Gastrocnemius medialis (tissue), 4 donors: ENCODE data around the gene EIF2AK3. TPM values are rescaled to one million over a fixed set of nuclear protein-coding genes. Genes with fewer than 3 reads are reported as not detected.

ENCODE experiments used
- ATAC-seq, 2 donors: fragments of 150-250 bp; one replicate each; pipeline ENCODE4 v1.9.1; 2016
- DNase-seq, 2 donors: peaks; one replicate each; pipeline ENCODE4 v3.0.0-alpha.2; 2019
- H3K27ac ChIP-seq, 4 donors: fragments of 200-600 bp; sonication (generic); 1 replicate in 1 of 4; 2 replicates in 3 of 4; pipeline ENCODE4 v1.5.1; 2016 to 2018; ENCODE audit warnings: mild to moderate bottlenecking in 2 of 4, moderate library complexity in 1 of 4
- H3K27me3 ChIP-seq, 3 donors: fragments of 200-600 bp; sonication (generic) in 2 of 3; 1 replicate in 1 of 3; 2 replicates in 2 of 3; pipeline versions ENCODE4 v1.5.1 to v1.6.0; 2016 to 2019; ENCODE audit warnings: mild to moderate bottlenecking in 1 of 3, moderate library complexity in 1 of 3
- H3K36me3 ChIP-seq, 2 donors: fragments of 200-600 bp; sonication (generic) in 1 of 2; one replicate each; pipeline ENCODE4 v1.5.1; 2017 to 2018
- H3K4me1 ChIP-seq, 2 donors: fragments of 200-600 bp; sonication (generic) in 1 of 2; one replicate each; pipeline ENCODE4 v1.5.1; 2016 to 2017; ENCODE audit warnings: mild to moderate bottlenecking in 2 of 2
- H3K4me3 ChIP-seq, 4 donors: fragments of 200-600 bp; sonication (generic) in 3 of 4; 1 replicate in 1 of 4; 2 replicates in 3 of 4; pipeline ENCODE4 v1.5.1; 2016 to 2019; ENCODE audit warnings: mild to moderate bottlenecking in 2 of 4
- H3K9me3 ChIP-seq, 3 donors: fragments of 200-600 bp; sonication (generic) in 2 of 3; 1 replicate in 1 of 3; 2 replicates in 2 of 3; pipeline ENCODE4 v1.5.1; 2016 to 2019
- POLR2A ChIP-seq, 2 donors: fragments of 450-650 bp; IDR thresholded peaks; one replicate each; pipeline ENCODE4 v1.6.1; 2017; ENCODE audit warnings: antibody characterized with exemption in 2 of 2, mild to moderate bottlenecking in 2 of 2, moderate library complexity in 2 of 2
- in situ Hi-C, 4 donors: fragments of 200-750 bp; cut with MboI; loops; one replicate each; pipeline versions ENCODE4 v1.15.0 to v1.8.0; 2017; ENCODE audit warnings: low sequenced_read_pairs in 4 of 4
- intact Hi-C: fragments of 100-400 bp; cut with DNase I; formaldehyde crosslinking; loops from one replicate; pipeline ENCODE4 v1.15.1; 2023; ENCODE audit warnings: low total_unique reads
- total RNA-seq, 4 donors: library from RNA; depleted of rRNA; stranded (reverse); fragments of >200 nt; gene quantifications; one replicate each; pipeline versions ENCODE4 v1.1.0 to v1.2.3, GENCODE V29; 2016
- TF ChIP-seq, protein P1 (sequence below), 5 experiments: fragments of 450-650 bp in 3 of 5; fragments of 200-600 bp in 2 of 5; sonication (generic) in 2 of 5; IDR thresholded peaks in 4 of 5; conservative IDR thresholded peaks in 1 of 5; 1 replicate in 4 of 5; 2 replicates in 1 of 5; pipeline ENCODE4 v1.5.1; 2016 to 2019; ENCODE audit warnings: antibody characterized with exemption in 5 of 5, mild to moderate bottlenecking in 3 of 5, moderate library complexity in 3 of 5

EIF2AK3 gene
- total RNA-seq, 4 donors from 2014 or later: 5.9 to 20.1 (median 9.8) TPM

DNA sequence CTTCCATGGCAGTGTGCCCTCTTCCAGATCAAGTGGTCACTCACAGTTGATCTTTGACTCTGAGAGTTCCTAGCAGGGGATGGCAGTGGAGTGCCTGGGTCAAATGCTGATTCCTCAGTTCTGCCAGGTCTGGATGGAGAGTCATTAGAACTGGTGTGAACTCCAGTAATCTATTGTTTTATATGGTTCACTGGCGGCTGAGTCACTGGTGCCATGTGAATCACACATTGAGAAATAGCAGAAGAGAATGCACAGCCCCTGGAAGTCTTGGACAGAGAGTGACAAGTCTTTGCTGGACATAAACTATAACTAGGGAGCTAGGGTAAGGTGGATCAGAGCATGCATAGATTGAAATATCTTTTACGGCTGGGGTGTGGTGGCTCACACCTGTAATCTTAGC lies 86.9 kb downstream of the EIF2AK3 start:
- Histone ChIP-seq H3K4me3 (no peak overlapping the region), H3K4me1 (no peaks in the 10 kb centered on the region), H3K27me3 (no peaks in the 10 kb centered on the region), H3K9me3 (no peaks in the 10 kb centered on the region), H3K27ac (no peak overlapping the region), H3K36me3 (no peaks in the 10 kb centered on the region)
- TF ChIP-seq, protein P1, sequence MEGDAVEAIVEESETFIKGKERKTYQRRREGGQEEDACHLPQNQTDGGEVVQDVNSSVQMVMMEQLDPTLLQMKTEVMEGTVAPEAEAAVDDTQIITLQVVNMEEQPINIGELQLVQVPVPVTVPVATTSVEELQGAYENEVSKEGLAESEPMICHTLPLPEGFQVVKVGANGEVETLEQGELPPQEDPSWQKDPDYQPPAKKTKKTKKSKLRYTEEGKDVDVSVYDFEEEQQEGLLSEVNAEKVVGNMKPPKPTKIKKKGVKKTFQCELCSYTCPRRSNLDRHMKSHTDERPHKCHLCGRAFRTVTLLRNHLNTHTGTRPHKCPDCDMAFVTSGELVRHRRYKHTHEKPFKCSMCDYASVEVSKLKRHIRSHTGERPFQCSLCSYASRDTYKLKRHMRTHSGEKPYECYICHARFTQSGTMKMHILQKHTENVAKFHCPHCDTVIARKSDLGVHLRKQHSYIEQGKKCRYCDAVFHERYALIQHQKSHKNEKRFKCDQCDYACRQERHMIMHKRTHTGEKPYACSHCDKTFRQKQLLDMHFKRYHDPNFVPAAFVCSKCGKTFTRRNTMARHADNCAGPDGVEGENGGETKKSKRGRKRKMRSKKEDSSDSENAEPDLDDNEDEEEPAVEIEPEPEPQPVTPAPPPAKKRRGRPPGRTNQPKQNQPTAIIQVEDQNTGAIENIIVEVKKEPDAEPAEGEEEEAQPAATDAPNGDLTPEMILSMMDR (IDR thresholded peaks at IDR 0.05 in 4 of 5, conservative IDR thresholded peaks at IDR 0.05 in 1 of 5): no peak
- TF ChIP-seq POLR2A (IDR thresholded peaks at IDR 0.05): no peak
- in situ Hi-C loops: no loop called here
- no peak for DNase-seq
- intact Hi-C loops: no loop called here
- ATAC-seq: no peak

DNA sequence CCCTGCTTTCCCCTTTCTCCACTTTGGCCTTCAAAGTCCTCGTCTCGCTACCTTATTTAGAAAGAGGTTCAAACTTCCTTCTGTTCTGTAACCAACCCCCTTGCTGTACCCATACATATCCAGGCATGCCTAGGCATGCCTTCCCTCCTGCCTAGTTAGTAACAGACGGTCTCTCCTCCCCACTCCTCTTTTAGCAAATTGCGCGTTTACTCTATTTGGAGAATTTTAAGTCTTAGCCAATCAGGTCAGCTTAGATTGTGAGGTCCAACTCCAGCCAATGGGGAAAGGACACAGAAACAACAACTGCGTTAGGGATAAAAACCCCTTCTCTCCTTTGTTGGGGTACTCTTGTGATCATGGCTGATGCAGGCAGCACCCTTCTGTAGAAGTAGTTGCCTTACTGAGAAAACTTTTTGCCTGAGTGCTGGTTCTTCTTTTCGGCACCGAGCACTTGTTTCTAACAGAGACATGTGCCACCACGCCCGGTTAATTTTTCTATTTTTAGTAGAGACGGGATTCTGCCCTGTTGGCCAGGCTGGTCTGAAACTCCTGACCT lies 88.8 kb downstream of the EIF2AK3 start:
- in situ Hi-C loops (no loop called here), intact Hi-C loops (no loop called here)
- Histone ChIP-seq H3K4me3 (no peak overlapping the region), H3K4me1 (no peaks in the 10 kb centered on the region), H3K27ac (no peak overlapping the region), H3K36me3 (no peaks in the 10 kb centered on the region), H3K27me3 (no peaks in the 10 kb centered on the region), H3K9me3 (no peaks in the 10 kb centered on the region)
- DNase-seq (no peak), ATAC-seq (no peak)
- TF ChIP-seq, protein P1 (IDR thresholded peaks at IDR 0.05 in 4 of 5, conservative IDR thresholded peaks at IDR 0.05 in 1 of 5): no peak
- no peak for TF ChIP-seq POLR2A (IDR thresholded peaks at IDR 0.05)

DNA sequence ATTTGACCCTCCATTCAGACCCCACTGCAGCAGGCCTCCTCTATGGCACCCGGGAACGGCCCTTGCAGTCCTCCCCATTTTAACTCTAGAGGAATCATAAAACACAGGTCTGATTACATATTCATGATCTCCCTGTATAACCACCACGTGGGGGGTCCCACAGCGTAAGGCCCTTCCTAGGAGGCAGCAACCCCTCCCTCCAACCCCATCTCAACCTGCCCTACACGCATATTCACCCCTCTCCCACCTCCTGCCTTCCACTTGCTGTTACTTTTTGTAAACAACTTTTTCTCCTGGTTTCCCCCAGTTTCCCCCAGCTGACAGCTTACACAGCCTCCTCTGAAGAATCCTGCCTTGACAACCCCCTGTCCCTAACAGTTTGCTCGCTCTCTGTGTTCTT lies 89.6 kb downstream of the EIF2AK3 start:
- in situ Hi-C loops: no loop called here
- Histone ChIP-seq H3K27me3 (no peaks in the 10 kb centered on the region), H3K4me1 (no peaks in the 10 kb centered on the region), H3K36me3 (no peaks in the 10 kb centered on the region), H3K4me3 (no peak overlapping the region), H3K27ac (no peak overlapping the region), H3K9me3 (no peaks in the 10 kb centered on the region)
- TF ChIP-seq, protein P1 (IDR thresholded peaks at IDR 0.05 in 4 of 5, conservative IDR thresholded peaks at IDR 0.05 in 1 of 5): no peak
- no peak for TF ChIP-seq POLR2A (IDR thresholded peaks at IDR 0.05)
- ATAC-seq (no peak), DNase-seq (no peak)
- intact Hi-C loops: no loop called here

DNA sequence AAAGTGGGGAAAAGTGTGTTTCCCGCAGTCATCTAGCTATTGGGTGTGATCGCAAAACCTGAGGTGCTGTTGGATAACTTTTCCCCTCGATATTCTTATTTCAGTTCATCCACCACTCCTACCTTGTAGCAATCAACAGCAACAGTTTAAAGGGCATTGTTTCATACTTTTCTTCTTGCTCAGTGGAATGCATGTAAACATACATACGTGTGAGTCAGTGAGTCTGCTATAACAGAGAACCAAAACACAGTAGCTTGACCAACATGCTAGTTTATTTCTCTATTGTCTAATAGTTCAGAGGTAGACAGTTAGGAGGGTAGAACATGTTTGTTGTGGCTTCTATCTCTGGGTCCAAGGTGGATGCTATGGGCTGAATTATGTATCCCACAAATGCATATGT lies 97.2 kb downstream of the EIF2AK3 start:
- no peak for ATAC-seq
- no peaks in the 10 kb centered on the region for H3K4me1 ChIP-seq
- no peaks in the 10 kb centered on the region for H3K27me3 ChIP-seq
- no peak for DNase-seq
- intact Hi-C loops: no loop called here
- H3K4me3 ChIP-seq: no peak overlapping the region
- in situ Hi-C loops: no loop called here
- TF ChIP-seq, protein P1 (IDR thresholded peaks at IDR 0.05 in 4 of 5, conservative IDR thresholded peaks at IDR 0.05 in 1 of 5): no peak
- TF ChIP-seq POLR2A (IDR thresholded peaks at IDR 0.05): no peak
- H3K27ac ChIP-seq: no peak overlapping the region
- no peaks in the 10 kb centered on the region for H3K36me3 ChIP-seq
- H3K9me3 ChIP-seq: no peaks in the 10 kb centered on the region
